ENCODE results near the gene PDLIM3.

The PDLIM3 gene

DNA sequence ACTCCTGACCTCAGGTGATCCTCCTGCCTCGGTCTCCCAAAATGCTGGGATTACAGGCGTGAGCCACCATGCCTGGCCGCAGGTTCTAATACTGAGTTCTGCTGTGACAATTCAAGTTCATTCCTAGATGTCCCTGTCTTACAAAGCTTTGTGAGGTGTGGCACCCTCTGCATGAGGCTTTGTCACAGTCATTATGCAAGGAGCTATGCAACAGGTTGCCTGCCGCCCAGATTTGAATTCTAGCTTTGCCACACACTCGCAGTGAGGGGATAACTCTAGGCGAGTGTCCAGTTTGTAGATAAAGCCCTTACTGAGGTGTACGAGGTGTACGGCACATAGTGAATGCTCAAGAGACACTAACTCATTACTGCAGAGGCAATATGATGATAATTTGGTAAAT is 67.3 kb downstream of the PDLIM3 start:
- DNase-seq, result no peak

DNA sequence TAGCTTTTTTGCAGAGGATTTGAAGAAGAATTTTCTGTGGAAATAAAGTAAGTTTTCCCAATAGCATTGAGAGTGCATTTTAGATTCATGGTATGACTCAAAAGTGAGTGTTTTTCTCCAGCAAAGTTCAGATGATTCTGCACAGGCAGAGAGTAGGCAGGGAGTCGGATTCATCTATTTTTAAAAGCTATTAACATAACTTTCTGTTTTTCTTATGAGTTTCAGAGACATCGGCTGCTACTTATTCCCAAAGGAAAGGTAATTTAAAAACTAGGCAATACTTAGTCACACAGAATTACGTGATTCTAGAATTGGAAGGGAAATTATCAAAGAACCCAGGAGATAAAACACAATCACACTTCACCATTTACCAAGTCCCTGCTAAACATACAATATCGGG is 68.2 kb downstream of the PDLIM3 start:
- no peak for DNase-seq

DNA sequence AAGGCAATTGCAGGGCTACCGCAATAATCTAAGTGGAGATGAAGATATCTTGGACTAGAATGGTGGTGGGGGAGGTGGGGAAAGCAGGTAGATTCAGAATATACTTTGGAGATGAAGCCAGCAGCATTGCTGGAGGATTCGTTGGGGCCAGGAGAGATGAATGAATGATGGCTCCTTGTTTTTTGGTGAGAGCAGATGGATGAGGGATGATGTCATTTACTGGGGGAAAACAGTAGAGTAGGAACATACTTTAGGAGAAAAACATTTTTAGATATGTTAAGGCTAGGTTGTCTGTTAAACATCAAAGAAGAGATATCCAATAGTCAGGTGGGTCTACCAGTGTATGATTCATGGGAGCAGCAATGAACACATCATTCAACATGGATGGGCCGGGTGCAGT is 69.6 kb downstream of the PDLIM3 start:
- no peak for DNase-seq

DNA sequence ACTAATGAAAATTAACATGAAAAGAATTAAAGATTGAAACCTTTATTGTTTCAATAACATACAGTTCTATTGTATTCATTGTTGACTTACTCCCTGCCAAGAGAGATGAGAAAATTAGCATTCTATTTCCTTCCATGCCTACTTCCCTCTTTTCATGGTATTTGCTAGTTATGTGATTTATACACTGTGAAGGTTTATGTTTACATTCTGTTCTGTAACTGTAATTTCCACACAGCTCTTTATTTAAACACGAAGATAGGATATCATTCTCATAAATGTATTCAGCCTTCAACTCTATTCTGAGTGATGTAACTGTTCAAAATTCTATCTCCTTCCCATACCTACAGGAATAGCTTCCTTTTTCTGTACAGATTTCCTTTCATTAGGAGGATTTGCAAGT is 70.4 kb downstream of the PDLIM3 start:
- DNase-seq, result no peak

DNA sequence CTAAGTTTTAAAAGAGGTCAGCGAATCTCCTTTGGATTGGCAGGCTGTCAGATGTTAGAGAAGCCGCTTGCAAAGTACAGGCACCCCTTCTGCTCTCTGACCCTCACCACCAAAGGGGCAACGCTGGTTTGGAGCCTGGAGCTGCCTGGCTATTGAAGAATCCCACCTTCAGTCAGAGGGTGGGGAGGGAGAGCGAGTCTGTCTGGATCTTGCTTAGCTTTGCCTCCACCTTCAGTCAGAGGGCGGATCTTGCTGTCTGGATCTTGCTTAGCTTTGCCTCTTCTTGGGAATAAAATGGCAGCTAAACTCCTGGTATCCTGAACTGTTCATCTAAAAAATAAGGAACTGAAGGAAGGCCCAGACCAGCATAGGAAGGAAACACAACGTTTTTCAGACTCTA is 71.1 kb downstream of the PDLIM3 start:
- no peak for DNase-seq

DNA sequence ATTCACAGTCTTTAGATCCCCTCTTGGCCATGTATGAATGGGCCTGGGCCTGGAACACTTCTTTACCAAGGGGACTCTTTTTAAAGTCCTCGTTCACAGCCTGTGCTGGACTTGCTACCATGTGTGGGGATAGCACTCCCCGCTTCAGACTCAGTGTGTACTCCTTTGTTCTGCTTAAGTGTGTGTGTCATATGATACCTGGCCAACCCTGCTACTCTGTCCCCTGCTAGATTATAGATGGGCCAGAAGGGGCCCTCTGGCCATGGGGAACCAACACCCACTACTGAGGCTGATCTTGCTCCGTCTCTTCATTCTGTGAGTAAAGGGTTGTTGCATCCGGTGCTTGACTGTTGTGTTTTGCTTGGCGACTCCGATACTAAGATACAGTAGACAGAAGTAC is 71.8 kb downstream of the PDLIM3 start:
- no peak for DNase-seq

DNA sequence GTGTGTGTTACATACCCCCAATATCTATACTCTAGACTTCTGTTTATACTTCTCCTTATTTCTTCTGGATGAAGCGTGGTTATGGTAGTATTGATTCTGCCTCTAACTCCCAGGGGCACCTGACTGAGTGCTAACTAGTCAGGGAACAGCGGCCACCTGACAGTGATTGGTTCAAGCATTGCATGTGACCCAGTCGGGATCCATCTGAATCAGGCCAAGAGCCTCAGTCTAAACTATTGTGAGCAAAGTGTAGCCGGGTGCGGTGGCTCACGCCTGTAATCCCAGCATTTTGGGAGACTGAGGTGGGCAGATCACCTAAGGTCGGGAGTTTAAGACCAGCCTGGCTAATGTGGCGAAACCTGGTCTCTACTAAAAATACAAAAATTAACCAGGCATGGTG is 73.7 kb downstream of the PDLIM3 start:
- DNase-seq, result no peak

DNA sequence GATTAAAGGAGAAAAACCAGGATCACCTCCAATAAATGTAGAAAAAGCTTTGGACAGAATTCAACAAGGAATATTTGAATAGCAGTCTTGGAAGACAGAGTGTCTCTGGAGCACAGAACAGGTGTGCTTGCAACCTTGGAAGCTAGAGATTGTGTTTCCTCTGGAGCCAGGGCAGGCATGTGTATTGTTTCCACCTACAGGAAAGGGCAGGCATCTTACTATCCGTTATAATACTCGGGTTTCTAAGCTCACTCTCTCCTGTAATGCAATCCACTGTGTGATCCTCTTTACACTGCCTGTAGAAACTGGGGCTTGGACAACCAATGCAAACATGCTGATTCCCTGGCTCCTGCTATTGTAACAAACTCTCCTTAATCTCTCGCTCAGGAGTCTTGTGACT is 78.2 kb downstream of the PDLIM3 start:
- no peak for DNase-seq

DNA sequence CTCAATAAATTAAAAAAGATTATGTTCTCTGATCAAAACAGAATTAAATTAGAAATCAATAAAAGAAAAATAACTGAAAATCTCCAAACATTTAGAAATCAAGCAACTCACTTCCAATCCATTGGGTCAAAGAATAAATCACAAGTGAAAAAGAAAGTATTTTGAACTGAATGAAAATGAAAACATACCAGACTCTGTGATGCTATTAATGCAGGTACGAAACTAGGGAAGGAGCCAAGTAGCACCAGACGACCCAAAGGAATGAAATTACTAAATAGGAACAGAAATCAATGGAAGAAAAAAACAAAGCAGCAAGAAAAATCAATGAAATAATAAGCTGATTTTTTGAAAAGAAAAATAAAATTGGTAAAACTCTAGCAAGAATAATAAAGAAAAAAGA is 79.2 kb downstream of the PDLIM3 start:
- DNase-seq, result no peak
